ENCODE results near the gene NTN5. TPM values are rescaled to one million over a fixed set of nuclear protein-coding genes. Genes with fewer than 3 reads are reported as not detected.
A peak's percentile ranks its signal among the peaks of the same experiment; 100 is the strongest.

Gene NTN5
- total and polyA plus RNA-seq, 2 experiments from 2014 or later = 0.52 to 0.94 TPM

DNA sequence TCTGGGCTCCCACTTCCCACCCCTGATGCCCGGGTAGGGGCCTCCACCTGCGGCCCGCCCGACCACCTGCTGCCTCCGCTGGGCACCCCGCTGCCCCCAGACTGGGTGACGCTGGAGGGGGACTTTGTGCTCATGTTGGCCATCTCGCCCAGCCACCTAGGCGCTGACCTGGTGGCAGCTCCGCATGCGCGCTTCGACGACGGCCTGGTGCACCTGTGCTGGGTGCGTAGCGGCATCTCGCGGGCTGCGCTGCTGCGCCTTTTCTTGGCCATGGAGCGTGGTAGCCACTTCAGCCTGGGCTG is 43.6 kb downstream of the NTN5 start:
- peak overlapping the region; percentile 52 for H3K4me3 ChIP-seq
- peak overlapping the region; percentile 69; the same call in 2 of the 3 replicates for H3K4me3 Mint-ChIP-seq
- H3K4me2 ChIP-seq = peak overlapping the region; percentile 83
- H3K9me3 Mint-ChIP-seq = no peaks in the 10 kb centered on the region; the same call in 1 of the 3 replicates
- H3K4me1 ChIP-seq (ENCODE audit: insufficient read depth) = peaks cover 27% of the 10 kb centered on the region
- H3K79me2 ChIP-seq (replicated peaks; ENCODE audit: insufficient read depth) = peaks cover 11% of the 10 kb centered on the region
- peak overlapping the region; percentile 84; the same call in 1 of the 2 replicates for H3K27ac ChIP-seq (ENCODE audit: low read depth)
- DNase-seq (ENCODE audit: low spot score) (no peak), ATAC-seq (peak; percentile 6)
- H3K27ac Mint-ChIP-seq = peak overlapping the region; percentile 95
- peaks cover 7% of the 10 kb centered on the region; the same call in 2 of the 3 replicates for H3K36me3 Mint-ChIP-seq (ENCODE audit: low read depth)
- no peaks in the 10 kb centered on the region for H3K27me3 ChIP-seq (ENCODE audit: insufficient read depth)
- peaks cover 13% of the 10 kb centered on the region for H4K20me1 ChIP-seq (replicated peaks; ENCODE audit: insufficient read depth)
- no peaks in the 10 kb centered on the region for H3K9me2 ChIP-seq (ENCODE audit: insufficient read depth)
- no peak for TF ChIP-seq ZNF331 (CRISPR knock-in tag; IDR thresholded peaks at IDR 0.05; ENCODE audit: low read depth)
- TF ChIP-seq, protein P1, sequence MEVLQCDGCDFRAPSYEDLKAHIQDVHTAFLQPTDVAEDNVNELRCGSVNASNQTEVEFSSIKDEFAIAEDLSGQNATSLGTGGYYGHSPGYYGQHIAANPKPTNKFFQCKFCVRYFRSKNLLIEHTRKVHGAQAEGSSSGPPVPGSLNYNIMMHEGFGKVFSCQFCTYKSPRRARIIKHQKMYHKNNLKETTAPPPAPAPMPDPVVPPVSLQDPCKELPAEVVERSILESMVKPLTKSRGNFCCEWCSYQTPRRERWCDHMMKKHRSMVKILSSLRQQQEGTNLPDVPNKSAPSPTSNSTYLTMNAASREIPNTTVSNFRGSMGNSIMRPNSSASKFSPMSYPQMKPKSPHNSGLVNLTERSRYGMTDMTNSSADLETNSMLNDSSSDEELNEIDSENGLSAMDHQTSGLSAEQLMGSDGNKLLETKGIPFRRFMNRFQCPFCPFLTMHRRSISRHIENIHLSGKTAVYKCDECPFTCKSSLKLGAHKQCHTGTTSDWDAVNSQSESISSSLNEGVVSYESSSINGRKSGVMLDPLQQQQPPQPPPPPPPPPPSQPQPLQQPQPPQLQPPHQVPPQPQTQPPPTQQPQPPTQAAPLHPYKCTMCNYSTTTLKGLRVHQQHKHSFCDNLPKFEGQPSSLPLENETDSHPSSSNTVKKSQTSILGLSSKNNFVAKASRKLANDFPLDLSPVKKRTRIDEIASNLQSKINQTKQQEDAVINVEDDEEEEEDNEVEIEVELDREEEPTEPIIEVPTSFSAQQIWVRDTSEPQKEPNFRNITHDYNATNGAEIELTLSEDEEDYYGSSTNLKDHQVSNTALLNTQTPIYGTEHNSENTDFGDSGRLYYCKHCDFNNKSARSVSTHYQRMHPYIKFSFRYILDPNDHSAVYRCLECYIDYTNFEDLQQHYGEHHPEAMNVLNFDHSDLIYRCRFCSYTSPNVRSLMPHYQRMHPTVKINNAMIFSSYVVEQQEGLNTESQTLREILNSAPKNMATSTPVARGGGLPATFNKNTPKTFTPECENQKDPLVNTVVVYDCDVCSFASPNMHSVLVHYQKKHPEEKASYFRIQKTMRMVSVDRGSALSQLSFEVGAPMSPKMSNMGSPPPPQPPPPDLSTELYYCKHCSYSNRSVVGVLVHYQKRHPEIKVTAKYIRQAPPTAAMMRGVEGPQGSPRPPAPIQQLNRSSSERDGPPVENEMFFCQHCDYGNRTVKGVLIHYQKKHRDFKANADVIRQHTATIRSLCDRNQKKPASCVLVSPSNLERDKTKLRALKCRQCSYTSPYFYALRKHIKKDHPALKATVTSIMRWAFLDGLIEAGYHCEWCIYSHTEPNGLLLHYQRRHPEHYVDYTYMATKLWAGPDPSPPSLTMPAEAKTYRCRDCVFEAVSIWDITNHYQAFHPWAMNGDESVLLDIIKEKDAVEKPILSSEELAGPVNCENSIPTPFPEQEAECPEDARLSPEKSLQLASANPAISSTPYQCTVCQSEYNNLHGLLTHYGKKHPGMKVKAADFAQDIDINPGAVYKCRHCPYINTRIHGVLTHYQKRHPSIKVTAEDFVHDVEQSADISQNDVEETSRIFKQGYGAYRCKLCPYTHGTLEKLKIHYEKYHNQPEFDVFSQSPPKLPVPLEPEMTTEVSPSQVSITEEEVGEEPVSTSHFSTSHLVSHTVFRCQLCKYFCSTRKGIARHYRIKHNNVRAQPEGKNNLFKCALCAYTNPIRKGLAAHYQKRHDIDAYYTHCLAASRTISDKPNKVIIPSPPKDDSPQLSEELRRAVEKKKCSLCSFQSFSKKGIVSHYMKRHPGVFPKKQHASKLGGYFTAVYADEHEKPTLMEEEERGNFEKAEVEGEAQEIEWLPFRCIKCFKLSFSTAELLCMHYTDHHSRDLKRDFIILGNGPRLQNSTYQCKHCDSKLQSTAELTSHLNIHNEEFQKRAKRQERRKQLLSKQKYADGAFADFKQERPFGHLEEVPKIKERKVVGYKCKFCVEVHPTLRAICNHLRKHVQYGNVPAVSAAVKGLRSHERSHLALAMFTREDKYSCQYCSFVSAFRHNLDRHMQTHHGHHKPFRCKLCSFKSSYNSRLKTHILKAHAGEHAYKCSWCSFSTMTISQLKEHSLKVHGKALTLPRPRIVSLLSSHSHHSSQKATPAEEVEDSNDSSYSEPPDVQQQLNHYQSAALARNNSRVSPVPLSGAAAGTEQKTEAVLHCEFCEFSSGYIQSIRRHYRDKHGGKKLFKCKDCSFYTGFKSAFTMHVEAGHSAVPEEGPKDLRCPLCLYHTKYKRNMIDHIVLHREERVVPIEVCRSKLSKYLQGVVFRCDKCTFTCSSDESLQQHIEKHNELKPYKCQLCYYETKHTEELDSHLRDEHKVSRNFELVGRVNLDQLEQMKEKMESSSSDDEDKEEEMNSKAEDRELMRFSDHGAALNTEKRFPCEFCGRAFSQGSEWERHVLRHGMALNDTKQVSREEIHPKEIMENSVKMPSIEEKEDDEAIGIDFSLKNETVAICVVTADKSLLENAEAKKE (CRISPR knock-in tag; IDR thresholded peaks at IDR 0.05) = no peak
- TF ChIP-seq, protein P2, sequence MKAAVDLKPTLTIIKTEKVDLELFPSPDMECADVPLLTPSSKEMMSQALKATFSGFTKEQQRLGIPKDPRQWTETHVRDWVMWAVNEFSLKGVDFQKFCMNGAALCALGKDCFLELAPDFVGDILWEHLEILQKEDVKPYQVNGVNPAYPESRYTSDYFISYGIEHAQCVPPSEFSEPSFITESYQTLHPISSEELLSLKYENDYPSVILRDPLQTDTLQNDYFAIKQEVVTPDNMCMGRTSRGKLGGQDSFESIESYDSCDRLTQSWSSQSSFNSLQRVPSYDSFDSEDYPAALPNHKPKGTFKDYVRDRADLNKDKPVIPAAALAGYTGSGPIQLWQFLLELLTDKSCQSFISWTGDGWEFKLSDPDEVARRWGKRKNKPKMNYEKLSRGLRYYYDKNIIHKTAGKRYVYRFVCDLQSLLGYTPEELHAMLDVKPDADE (IDR thresholded peaks at IDR 0.05) = no peak
- TF ChIP-seq, protein P3, sequence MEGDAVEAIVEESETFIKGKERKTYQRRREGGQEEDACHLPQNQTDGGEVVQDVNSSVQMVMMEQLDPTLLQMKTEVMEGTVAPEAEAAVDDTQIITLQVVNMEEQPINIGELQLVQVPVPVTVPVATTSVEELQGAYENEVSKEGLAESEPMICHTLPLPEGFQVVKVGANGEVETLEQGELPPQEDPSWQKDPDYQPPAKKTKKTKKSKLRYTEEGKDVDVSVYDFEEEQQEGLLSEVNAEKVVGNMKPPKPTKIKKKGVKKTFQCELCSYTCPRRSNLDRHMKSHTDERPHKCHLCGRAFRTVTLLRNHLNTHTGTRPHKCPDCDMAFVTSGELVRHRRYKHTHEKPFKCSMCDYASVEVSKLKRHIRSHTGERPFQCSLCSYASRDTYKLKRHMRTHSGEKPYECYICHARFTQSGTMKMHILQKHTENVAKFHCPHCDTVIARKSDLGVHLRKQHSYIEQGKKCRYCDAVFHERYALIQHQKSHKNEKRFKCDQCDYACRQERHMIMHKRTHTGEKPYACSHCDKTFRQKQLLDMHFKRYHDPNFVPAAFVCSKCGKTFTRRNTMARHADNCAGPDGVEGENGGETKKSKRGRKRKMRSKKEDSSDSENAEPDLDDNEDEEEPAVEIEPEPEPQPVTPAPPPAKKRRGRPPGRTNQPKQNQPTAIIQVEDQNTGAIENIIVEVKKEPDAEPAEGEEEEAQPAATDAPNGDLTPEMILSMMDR (conservative IDR thresholded peaks at IDR 0.05; ENCODE audit: low read depth in 2 of 2) = peak in 1 of 2 experiments; percentile 21; a peak in 1 of 4 replicates
- no peak for TF ChIP-seq NANOG (IDR thresholded peaks at IDR 0.05; ENCODE audit: borderline replicate concordance)
- no peak for TF ChIP-seq CREB1 (CRISPR knock-in tag; IDR thresholded peaks at IDR 0.05; ENCODE audit: low read depth)
- TF ChIP-seq EZH2phosphoT487 (IDR thresholded peaks at IDR 0.05; ENCODE audit: unreplicated experiment) = no peak
- TF ChIP-seq POLR2AphosphoS5 (IDR thresholded peaks at IDR 0.05; ENCODE audit: low read depth) = peak; percentile 60
- H3F3A ChIP-seq (replicated peaks; ENCODE audit: low read depth) = peaks cover 31% of the 10 kb centered on the region; the same call in 1 of the 2 replicates
- H3K4me1 Mint-ChIP-seq = peaks cover 34% of the 10 kb centered on the region
- no peaks in the 10 kb centered on the region for H3K36me3 ChIP-seq (ENCODE audit: insufficient read depth)
- peaks cover 31% of the 10 kb centered on the region for H3K27me3 Mint-ChIP-seq (ENCODE audit: insufficient read depth, low read depth, poor library complexity)
- H2AFZ ChIP-seq = no peak overlapping the region
